NCI-H1930 (cell line): ENCODE measurements around the gene SRGAP2.
"Not testable (repeated sequence)": the region's sequence is repeated elsewhere in the genome, so short reads cannot be mapped to it uniquely, and the experiment has no call there.

ENCODE experiments used
- DNase-seq, 2 experiments: peaks; one replicate each; lab custom pipeline; 2025; lab: John Stamatoyannopoulos, UW

SRGAP2 gene

DNA sequence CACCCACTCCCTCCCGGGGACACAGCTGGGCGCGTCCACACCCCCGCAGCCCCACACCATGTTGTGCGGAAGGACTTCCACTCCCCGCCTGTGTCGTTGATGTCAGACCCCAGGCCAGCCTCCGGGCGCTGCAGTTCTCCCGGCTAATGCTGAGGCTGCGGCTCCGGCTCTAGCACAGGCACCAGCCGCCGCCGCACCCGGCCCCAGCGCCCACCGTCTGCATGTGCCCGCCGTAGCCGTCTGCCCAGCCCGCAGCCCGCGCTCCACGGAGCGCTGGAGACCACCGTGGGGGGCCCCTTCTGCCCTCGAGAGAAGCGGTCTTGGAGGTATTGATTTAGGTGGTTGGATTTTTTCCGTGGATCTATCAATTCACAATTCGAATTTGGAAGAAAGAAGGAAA is 2.2 kb downstream of the SRGAP2 start:
- not testable (repeated sequence) for DNase-seq

DNA sequence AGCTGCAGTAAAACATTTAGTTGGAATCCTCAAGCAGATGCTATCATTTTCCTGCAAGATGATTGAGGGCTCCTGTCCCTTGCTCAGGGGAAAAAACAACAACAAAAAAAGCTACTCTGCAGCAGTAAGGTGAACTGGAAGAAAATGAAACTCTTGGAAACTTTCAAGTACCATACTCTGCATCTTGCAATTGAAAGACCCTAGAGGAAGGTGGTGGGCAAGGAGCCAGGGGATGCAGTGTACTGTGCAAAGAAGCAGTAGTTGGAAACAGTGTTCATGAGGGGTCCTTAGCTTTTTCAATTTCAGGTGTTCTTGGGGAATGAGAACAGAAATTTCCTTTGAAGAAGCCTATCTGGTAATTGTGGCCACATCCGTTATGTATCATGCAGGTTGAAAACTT is 7.5 kb downstream of the SRGAP2 start:
- DNase-seq, result not testable (repeated sequence)

DNA sequence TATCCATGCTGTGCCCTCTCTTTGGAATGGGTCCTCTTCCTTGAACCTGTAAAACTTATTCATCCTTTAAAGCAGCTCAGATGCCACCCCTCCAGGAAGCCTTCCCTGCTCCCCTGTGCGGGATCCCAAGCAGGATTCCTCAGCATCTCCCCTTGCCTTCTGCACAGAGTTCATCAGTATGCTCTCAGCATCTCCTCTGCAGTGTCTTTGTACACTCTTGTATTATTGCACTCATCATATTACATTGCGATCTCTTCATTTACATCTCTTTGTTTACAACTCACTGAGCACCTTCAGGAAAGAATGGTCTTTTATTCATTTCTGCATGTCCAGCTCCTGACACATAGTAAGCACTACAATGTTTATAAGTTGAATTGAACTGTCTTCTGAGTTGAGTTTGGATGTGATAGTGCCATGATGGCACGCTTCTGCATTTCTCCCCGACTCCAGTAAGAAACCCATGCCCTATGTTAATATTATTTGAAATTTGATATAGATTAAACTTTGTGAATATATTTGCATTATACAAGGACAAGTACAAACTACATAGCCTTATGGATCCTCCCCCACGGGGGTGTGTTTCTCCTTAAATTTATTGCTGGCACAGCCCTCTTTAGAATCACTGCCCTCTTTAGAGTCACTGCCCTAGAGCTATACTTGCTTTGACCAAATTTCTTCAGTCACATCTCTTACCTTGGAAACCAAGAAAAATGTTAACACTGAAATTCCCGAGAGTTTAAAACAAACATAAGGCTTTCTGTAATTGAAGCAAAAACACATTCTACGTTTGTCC is 12.5 kb downstream of the SRGAP2 start:
- not testable (repeated sequence) for DNase-seq

- not testable (repeated sequence) for DNase-seq
Measured at GRCh38 chr1:206218285-206218684, 14.9 kb downstream of the SRGAP2 start.

GRCh38 chr1:206218765-206219164 is 15.4 kb downstream of the SRGAP2 start:
- not testable (repeated sequence) for DNase-seq

- DNase-seq, result not testable (repeated sequence)
Measured at GRCh38 chr1:206219514-206220331, 16.4 kb downstream of the SRGAP2 start.

DNA sequence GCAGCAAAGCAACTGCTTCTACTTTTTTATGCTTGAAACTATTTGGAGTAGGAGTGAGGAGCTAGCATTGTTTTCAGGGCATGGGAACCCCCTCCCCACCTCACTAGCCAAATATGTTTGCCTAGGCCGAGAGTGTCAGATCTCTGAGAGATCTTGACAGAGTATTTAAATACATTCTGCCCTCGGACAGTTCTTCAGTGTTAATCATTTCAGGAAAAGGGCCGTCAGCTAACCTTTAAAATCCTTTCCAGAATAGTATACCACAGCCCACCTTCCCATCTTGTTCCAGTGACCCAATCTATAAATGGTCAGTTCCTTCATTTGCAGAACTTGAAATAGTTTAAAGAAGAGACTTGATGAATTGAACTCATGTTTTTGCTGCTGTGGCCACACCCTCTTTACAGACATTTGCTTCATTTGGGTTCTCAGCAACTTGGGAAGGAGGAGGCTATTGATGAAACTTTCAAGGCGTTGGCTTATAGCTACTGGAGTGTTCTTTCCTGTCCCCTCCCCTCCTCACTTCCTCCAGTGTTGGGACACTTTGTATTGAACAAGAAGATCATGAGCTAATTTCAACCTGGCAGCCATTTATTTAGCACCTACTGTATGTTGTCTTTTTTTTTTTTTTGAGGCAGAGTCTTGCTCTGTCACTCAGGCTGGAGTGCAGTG is 17.1 kb downstream of the SRGAP2 start:
- DNase-seq, result not testable (repeated sequence)

DNA sequence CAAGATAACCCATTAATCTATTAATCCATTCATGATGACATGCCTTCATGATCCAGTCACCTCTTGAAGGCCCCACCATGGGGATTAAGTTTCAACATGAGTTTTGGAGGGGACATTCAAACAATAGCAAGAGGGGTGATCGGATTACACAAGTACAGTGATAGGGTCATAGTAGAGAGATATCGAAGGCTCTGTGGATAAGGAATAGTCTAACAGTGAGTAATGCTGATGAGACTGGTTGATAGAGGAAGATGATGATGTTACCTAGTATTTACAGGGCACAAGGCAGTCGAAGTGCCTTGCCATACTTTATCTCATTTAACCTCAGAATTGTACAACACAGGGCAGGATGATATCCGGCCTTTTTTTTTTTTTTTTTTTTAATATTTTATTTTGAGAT is 18.2 kb downstream of the SRGAP2 start:
- DNase-seq, result not testable (repeated sequence)

- DNase-seq, result not testable (repeated sequence)
Measured at GRCh38 chr1:206224190-206224776, 20.9 kb downstream of the SRGAP2 start.

DNA sequence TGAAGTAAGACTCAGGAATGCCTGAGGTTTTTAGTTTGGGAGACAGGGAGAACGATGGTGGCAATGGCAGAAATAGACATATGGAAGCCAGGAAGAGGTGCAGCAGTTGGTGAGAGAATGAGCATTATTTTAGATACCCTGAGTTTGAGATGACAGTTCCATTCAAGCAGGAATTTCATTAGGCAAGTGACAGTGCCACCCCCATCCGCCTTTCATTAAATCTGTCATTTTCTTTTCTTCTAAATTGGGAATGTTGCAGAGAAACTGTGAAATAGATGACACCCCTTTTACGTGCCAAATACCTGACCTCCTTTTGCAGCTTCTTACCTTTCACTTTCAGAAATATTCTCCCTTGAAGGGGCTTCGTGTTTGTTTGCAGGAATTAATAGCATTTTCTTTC is 22.0 kb downstream of the SRGAP2 start:
- not testable (repeated sequence) for DNase-seq

- DNase-seq, result not testable (repeated sequence)
Measured at GRCh38 chr1:206226886-206227285, 23.5 kb downstream of the SRGAP2 start.

DNA sequence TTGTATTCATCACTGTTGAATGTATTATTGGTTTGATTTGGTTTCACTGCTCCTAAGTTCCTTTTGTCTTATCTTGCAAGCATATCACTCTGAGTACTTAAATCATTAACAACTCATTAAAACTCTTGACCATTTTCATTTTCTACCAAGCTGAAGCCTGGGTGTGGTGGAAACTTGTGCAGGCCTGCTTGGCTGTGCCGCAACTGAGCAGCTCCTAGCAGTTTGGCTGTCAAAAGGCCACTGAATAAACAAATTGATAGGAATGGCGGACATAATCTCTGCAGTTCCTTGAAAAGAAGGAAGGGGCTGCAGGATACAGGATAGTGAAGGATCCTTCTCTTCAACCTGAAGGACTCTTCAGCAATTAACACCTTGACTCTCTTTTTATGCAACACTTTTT is 25.9 kb downstream of the SRGAP2 start:
- not testable (repeated sequence) for DNase-seq

DNA sequence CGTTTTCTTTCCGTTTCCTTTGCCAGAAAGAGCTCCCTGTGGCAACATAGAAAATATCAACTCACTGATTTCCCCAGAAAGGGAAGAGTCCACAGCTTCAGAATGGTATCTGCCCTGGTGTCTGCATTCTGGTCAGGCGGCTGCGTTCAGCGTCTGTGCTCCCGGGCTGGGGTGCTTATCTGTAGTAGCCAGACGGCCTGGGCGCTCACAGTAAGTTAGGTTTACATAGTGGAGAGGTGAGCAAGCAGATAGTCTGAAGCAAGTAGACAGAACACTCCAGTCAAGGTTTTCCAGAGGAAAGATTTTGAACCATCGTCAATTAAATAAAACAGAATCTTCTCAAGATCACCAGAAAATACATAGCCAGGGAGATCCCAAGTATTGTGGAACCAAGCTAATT is 28.6 kb downstream of the SRGAP2 start:
- DNase-seq, result not testable (repeated sequence)

DNA sequence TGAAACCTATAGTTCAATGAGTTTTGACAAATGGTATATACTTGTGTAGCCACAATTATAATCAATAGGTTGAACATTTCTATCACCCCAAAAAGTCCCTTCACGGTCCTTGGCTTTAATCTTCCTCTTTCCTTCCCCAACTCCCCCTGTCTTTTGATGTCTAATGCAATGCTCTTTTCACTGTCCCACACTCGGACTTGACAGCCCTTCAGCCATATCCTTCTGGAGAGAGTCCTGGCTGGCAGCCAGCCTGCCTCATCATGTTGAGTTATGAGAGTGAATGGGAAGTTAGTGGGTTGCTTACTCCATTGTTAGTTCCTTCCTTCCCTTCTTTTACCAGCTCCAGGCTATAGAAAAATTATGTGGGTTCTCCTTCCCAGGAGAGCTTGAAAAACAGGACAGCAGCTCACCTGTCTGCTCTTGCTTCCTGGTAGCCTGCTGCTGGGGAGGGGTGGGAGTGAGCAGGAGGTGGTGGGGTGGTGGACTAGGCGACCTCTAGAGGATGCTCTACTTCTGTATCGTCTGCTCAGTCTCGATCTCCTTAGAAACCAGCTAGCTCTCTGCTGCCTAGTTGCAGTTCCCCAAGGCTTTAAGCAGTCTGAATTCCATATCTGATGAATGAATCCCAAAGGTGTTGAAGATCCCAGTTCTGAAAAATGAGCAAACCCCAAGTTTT is 29.8 kb downstream of the SRGAP2 start:
- not testable (repeated sequence) for DNase-seq

DNA sequence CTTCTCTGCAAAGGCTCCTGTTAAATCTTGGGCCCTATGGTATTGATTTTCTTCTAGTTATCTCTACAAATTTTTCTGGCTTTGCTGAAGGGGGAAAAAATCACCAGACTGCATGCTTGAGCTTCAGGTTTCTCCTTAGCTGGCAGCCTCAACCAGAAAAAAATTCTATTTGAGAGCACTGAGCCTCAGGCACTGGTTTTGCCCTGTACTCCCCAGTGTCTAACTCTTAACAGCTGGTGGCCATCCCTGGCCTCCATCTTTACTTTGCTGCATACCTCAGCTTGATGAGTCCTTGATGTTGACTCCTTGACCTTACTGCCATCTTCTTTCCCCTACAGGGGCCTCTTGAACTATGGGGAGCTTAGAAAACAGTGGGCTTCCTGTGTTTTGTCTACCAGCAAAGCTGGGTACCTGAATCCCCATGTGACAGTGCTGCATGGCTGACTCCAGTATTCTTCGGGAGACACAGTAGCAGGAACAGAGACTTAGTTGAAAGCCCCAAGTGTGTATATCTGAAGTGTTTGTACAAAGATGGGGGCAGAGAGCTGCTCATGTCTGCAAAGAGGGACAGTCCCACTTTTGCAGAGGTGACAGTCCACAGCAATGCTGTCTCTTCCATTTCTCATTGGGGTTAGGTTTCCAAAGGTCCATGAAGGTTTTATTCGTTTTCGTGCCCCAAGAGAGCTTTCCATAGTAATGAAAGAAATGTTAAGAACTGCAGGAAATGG is 31.0 kb downstream of the SRGAP2 start:
- DNase-seq, result not testable (repeated sequence)

- DNase-seq, result not testable (repeated sequence)
Measured at GRCh38 chr1:206235190-206235589, 31.8 kb downstream of the SRGAP2 start.

DNA sequence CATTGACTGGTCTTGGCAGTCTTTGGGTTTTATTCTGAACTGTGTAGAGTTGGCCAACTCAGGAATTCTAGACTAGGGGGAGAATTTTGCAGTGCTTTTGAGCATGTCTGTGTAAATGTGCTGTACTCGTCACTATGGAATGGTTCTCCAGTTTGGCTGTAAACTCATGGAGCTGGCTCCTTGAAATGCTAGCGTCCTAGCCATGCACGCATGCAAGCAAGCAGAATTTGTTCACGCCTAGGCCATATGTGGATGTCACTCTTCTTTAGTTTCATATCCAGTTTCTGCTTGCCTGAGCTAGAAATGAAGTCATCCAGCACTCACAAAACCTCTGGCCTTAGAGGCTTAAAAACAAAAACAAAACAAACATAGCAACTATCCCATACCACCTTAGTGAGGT is 36.9 kb downstream of the SRGAP2 start:
- not testable (repeated sequence) for DNase-seq

DNA sequence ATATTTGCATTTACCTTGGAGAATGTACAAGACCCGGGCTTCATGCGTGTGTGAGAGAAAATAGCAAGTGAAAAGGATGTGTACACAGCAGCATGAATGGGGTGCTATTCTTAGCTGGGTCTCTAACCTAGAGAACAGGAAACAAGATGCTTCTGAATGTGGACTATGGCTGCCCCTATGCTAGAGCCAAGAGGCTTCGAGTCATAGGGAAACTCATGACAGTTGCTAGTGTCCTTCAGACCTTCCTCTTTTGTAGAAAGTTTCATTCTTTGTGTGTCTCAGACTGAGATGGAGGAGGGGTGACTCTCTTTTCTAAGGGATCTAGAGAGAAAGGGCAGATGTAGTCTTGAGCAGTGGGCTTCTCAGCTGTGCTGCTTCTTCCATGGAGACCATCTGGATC is 40.0 kb downstream of the SRGAP2 start:
- DNase-seq, result not testable (repeated sequence)

DNA sequence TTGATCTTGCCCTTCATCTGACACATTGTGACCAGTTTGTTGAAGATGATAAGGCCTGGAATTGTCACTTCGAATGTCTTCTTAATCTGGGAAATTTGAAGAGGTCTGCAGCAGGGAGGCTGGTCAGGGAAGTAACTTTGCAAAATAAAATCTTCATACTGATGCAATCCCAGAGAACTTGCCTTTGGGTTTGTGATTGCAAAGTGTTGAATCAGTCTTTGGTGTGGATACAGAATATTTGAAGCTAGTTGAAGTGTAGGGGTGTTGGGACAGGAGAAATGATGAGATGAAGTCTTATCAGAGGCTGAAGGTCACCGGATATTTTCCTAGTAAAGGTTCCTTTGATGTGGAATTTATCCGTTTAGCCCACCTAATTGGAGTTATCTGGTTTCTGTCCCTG is 42.1 kb downstream of the SRGAP2 start:
- DNase-seq, result not testable (repeated sequence)

DNA sequence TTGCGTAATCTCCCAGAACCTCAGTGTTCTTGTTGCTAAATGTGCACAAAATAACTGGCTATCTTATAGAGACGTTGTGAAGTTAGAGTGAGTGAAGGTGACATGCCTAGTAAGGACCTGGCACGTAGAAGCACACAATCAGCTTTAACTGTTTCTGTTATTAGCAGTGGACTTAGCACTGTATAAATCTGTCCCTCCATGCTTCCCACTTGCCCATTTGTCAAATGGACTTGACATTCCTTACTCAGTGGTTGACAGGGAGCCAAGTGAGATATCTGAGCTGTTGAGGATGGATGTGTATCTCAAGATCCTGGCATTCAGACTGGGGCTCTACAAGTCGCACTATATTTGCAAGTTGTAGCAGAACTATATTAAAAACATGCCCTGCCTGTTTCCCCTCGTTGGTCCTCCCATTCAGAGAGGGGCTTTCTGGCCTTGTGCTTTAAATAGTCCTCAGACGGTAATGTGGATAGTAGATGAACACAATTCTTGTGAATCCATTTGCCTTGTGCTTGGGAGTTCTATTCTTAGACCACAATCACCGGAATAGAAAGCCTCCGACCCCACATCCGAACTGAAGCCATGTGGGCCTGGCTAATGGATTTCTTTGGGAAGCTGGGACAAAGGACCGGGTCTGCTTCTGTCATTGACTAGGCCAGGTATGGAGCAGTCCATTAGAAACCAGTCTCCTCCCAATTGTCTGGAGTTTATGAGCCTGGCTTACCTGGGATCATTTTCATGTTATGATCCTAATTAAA is 43.0 kb downstream of the SRGAP2 start:
- not testable (repeated sequence) for DNase-seq
